Fibroblast of villous mesenchyme (primary cell): ENCODE data around the gene ZCCHC2. TPM values are rescaled to one million over a fixed set of nuclear protein-coding genes. Genes with fewer than 3 reads are reported as not detected.
A peak's percentile ranks its signal among the peaks of the same experiment; 100 is the strongest.

Experiments used
- DNase-seq: peaks from one replicate; pipeline ENCODE4 v3.0.0-alpha.2; 2010; ENCODE audit warnings: low read depth
- H3K4me3 ChIP-seq: 2 replicates; pipeline ENCODE4 v1.5.1; 2011; ENCODE audit warnings: low read depth, mild to moderate bottlenecking, low read length
- CTCF ChIP-seq: IDR thresholded peaks from 2 replicates; pipeline ENCODE4 v1.5.1; 2012; ENCODE audit warnings: low read depth, mild to moderate bottlenecking, low read length; ENCODE audit not compliant: insufficient read depth
- total RNA-seq: library from RNA; depleted of rRNA; stranded (reverse); fragments of >200 nt; gene quantifications from 2 replicates; pipeline ENCODE4 v1.2.3, GENCODE V29; 2012

Gene ZCCHC2
- total RNA-seq, 1 donor: 9.5 TPM

GRCh38 chr18:62607708-62608428 lies 85.0 kb downstream of the ZCCHC2 start:
- TF ChIP-seq CTCF: no peak

GRCh38 chr18:62609764-62610163 lies 86.9 kb downstream of the ZCCHC2 start:
- H3K4me3 ChIP-seq: no peak overlapping the region
- TF ChIP-seq CTCF: no peak
- DNase-seq: no peak

More at GRCh38 chr18:62607708-62608428, 85.0 kb downstream of the ZCCHC2 start:
- DNase-seq: no peak
- H3K4me3 ChIP-seq: no peak overlapping the region

- no peak for DNase-seq
- no peak for TF ChIP-seq CTCF
- H3K4me3 ChIP-seq: no peak overlapping the region
Measured at GRCh38 chr18:62610351-62610700, 87.5 kb downstream of the ZCCHC2 start.

GRCh38 chr18:62610701-62611411 lies 88.0 kb downstream of the ZCCHC2 start:
- H3K4me3 ChIP-seq: peak overlapping the region; percentile 28
- peak; percentile 13 for DNase-seq
- no peak for TF ChIP-seq CTCF

- DNase-seq: no peak
- H3K4me3 ChIP-seq: peak overlapping the region; percentile 28
- TF ChIP-seq CTCF: no peak
Measured at GRCh38 chr18:62611453-62612288, 88.8 kb downstream of the ZCCHC2 start.

- DNase-seq: no peak
- no peak for TF ChIP-seq CTCF
- H3K4me3 ChIP-seq: no peak overlapping the region
Measured at GRCh38 chr18:62612289-62612645, 89.4 kb downstream of the ZCCHC2 start.
